KMS-11 (cell line): ENCODE measurements around the gene CDK15.

Experiments used
- H2AFZ ChIP-seq: fragments of 200-600 bp; sonication (generic); 2 replicates; pipeline ENCODE4 v1.6.1; 2016; ENCODE audit warnings: antibody characterized with exemption, mixed run types, low read depth
- H3K27ac ChIP-seq: fragments of 200-600 bp; sonication (generic); 2 replicates; pipeline ENCODE4 v1.6.1; 2016; ENCODE audit warnings: mild to moderate bottlenecking, mixed run types
- H3K27me3 ChIP-seq: fragments of 200-600 bp; sonication (generic); 2 replicates; pipeline ENCODE4 v1.6.1; 2017; ENCODE audit warnings: mild to moderate bottlenecking, low read depth, mixed run types, moderate library complexity; ENCODE audit not compliant: insufficient read depth
- H3K36me3 ChIP-seq: fragments of 200-600 bp; sonication (generic); 2 replicates; pipeline ENCODE4 v1.6.1; 2017; ENCODE audit warnings: mild to moderate bottlenecking, mixed run types; ENCODE audit not compliant: insufficient read depth
- H3K4me1 ChIP-seq: fragments of 200-600 bp; sonication (generic); 2 replicates; pipeline ENCODE4 v1.6.1; 2016; ENCODE audit warnings: mild to moderate bottlenecking, low read depth, mixed run types; ENCODE audit not compliant: poor library complexity, severe bottlenecking
- H3K4me2 ChIP-seq: fragments of 200-600 bp; sonication (generic); 2 replicates; pipeline ENCODE4 v1.7.0; 2016; ENCODE audit warnings: mild to moderate bottlenecking, mixed run types
- H3K4me3 ChIP-seq: fragments of 200-600 bp; sonication (generic); IDR thresholded peaks from 2 replicates; pipeline ENCODE4 v1.6.1; 2017; ENCODE audit warnings: low read depth, low read length, mixed read lengths; ENCODE audit not compliant: insufficient read depth
- H3K79me2 ChIP-seq: fragments of 200-600 bp; sonication (generic); 2 replicates; pipeline ENCODE4 v1.6.1; 2016; ENCODE audit warnings: low read depth, mixed run types; ENCODE audit not compliant: insufficient read depth
- H3K9ac ChIP-seq: fragments of 200-600 bp; sonication (generic); 2 replicates; pipeline ENCODE4 v1.6.1; 2016; ENCODE audit warnings: mild to moderate bottlenecking, mixed run types
- H4K20me1 ChIP-seq: fragments of 200-600 bp; sonication (generic); 2 replicates; pipeline ENCODE4 v1.6.1; 2016; ENCODE audit warnings: mild to moderate bottlenecking, mixed run types; ENCODE audit not compliant: insufficient read depth
- TF ChIP-seq, protein P1 (sequence below): fragments of 200-600 bp; sonication (generic); conservative IDR thresholded peaks from 2 replicates; pipeline ENCODE4 v1.6.1; 2017; ENCODE audit warnings: low read depth, mild to moderate bottlenecking, antibody characterized with exemption, low read length, moderate library complexity, mixed read lengths

The CDK15 gene

DNA sequence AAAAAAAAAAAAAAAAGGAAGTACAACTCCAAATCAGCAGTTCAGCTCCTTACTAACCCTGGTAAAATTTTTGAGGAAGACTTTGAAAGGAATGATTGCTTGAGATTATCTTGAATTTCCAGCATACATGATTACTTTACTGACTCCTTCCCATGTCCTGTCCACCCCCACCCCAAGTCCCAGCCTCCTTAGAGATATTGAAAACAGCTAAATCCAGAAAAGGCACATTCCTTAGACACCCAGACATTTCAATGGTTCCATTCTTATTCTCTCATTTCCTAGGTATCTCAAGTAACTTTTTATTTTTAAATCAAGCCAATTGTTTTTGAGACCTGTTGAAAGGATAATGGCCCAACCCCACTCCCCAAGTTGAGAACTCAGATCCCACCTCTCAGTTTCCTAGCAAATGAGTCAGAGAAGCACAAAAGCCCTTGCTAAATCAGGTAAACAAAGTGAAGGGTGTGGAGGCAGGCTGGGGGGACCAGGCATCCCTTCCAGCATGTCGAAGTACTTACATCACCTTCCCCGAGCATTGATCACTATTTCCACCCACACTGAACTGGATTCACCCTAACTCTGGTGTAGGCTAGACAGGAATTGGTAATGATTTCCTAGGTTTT is 131.9 kb downstream of the CDK15 start:
- no peaks in the 10 kb centered on the region for H3K36me3 ChIP-seq
- H3K27ac ChIP-seq, result no peak overlapping the region
- no peaks in the 10 kb centered on the region for H3K4me1 ChIP-seq

DNA sequence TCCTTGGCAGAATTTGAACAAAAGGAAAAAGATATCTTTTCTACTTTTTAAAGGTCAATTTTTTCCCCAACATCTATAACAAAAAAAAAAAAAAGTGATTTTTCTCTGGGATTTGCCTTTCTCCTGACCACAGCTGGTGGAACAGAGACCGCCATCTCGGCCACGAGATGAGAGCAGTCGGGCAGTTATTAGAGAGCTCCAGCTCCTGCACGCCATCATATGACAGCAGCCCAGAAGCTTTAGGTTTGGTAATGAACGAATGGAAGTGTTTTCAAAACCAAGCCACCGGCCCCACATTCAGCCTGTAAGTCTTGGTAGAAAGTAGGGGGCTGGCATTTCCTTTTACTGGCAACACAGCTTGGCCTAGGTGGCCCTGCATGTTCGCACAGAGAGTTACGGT is 132.4 kb downstream of the CDK15 start:
- Histone ChIP-seq H3K79me2 (no peaks in the 10 kb centered on the region), H2AFZ (no peak overlapping the region), H3K4me1 (no peaks in the 10 kb centered on the region), H3K9ac (no peak overlapping the region), H4K20me1 (no peaks in the 10 kb centered on the region), H3K27ac (no peak overlapping the region), H3K27me3 (no peaks in the 10 kb centered on the region), H3K36me3 (no peaks in the 10 kb centered on the region), H3K4me3 (no peak overlapping the region), H3K4me2 (no peak overlapping the region)
- TF ChIP-seq, protein P1, sequence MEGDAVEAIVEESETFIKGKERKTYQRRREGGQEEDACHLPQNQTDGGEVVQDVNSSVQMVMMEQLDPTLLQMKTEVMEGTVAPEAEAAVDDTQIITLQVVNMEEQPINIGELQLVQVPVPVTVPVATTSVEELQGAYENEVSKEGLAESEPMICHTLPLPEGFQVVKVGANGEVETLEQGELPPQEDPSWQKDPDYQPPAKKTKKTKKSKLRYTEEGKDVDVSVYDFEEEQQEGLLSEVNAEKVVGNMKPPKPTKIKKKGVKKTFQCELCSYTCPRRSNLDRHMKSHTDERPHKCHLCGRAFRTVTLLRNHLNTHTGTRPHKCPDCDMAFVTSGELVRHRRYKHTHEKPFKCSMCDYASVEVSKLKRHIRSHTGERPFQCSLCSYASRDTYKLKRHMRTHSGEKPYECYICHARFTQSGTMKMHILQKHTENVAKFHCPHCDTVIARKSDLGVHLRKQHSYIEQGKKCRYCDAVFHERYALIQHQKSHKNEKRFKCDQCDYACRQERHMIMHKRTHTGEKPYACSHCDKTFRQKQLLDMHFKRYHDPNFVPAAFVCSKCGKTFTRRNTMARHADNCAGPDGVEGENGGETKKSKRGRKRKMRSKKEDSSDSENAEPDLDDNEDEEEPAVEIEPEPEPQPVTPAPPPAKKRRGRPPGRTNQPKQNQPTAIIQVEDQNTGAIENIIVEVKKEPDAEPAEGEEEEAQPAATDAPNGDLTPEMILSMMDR, result no peak

More for the DNA sequence above, 131.9 kb downstream of the CDK15 start:
- TF ChIP-seq, protein P1, result no peak
- no peak overlapping the region for H2AFZ ChIP-seq
- H3K79me2 ChIP-seq, result no peaks in the 10 kb centered on the region
- no peak overlapping the region for H3K4me2 ChIP-seq
- no peak overlapping the region for H3K9ac ChIP-seq
- H3K4me3 ChIP-seq, result no peak overlapping the region
- no peaks in the 10 kb centered on the region for H3K27me3 ChIP-seq
- H4K20me1 ChIP-seq, result no peaks in the 10 kb centered on the region

DNA sequence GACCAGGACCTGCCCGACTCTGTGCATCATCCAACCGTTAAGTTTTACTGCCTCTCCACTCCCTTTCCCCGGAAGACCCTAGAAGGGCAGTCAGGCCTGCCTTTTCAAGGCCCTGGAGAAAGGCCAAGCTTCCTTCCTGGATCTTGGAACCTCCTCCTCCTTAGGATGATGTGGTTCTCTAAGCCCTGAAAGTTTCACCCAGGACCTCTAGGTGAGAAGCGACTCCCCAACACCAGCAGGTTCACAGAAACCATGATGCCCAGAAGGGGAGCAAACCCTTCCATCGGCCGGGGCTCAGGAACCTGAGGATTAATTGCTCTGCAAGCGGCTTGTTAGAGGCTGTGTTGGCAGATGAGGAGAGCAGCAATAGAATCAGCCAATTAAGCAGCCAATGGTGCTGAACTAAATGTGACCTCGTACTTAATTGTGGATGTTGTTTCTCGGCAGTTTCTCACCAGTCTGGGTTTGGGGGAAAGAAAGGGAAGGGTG is 133.2 kb downstream of the CDK15 start:
- H2AFZ ChIP-seq, result no peak overlapping the region

DNA sequence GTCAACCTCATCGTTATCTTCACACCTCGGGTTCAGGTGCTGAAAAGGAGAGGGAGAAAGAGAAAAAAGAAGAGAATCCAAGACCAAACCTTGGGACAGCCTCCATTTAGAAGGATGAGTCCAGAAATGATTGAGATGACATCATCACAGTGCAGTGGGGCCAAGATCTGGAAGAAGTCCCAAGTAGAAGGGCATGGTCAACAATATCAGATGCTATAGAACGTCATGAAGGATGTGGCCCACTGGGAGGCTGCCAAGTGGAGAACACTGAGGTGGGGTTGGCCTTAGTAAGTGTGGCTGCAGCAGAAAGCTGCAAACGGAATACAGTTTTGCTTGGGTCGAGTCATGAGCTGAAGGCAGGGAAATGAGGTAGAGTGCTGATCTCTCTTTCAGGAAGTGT is 136.2 kb downstream of the CDK15 start:
- Histone ChIP-seq H3K4me3 (no peak overlapping the region), H3K9ac (no peak overlapping the region), H4K20me1 (no peaks in the 10 kb centered on the region), H3K4me2 (no peak overlapping the region), H3K79me2 (no peaks in the 10 kb centered on the region), H2AFZ (no peak overlapping the region), H3K27ac (no peak overlapping the region), H3K36me3 (no peaks in the 10 kb centered on the region), H3K27me3 (no peaks in the 10 kb centered on the region), H3K4me1 (no peaks in the 10 kb centered on the region)
- TF ChIP-seq, protein P1, result no peak

More for the DNA sequence above, 133.2 kb downstream of the CDK15 start:
- H3K4me2 ChIP-seq, result no peak overlapping the region
- H3K9ac ChIP-seq, result no peak overlapping the region
- H3K4me1 ChIP-seq, result no peaks in the 10 kb centered on the region
- TF ChIP-seq, protein P1, result no peak
- no peak overlapping the region for H3K4me3 ChIP-seq
- no peaks in the 10 kb centered on the region for H4K20me1 ChIP-seq
- no peaks in the 10 kb centered on the region for H3K27me3 ChIP-seq
- no peaks in the 10 kb centered on the region for H3K79me2 ChIP-seq
- H3K36me3 ChIP-seq, result no peaks in the 10 kb centered on the region
- no peak overlapping the region for H3K27ac ChIP-seq
